GM21529 (cell line): ENCODE measurements around the gene RBBP4.

ENCODE experiments used
- ATAC-seq: cut with Tn5 transposase; IDR thresholded peaks from one replicate; pipeline ENCODE4 v1.9.1; 2021; ENCODE audit not compliant: unreplicated experiment

The RBBP4 gene

DNA sequence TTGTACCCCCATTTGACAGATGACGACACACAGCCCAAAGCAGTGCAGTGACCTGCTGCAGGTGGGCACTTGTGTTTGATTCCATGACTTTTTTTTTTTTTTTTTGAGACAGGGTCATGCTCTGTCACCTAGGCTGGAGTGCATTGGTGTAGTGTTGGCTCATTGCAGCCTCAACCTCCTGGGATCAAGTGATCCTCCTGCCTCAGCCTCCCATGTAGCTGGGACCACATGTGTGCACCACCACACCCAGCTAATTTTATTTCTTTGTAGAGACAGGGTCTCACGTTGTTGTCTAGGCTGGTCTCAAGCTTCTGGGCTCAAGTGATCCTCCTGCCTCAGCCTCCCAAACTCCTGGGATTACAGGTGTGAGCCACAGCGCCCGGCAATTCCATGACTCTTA is 66.5 kb downstream of the RBBP4 start:
- ATAC-seq, result no peak

DNA sequence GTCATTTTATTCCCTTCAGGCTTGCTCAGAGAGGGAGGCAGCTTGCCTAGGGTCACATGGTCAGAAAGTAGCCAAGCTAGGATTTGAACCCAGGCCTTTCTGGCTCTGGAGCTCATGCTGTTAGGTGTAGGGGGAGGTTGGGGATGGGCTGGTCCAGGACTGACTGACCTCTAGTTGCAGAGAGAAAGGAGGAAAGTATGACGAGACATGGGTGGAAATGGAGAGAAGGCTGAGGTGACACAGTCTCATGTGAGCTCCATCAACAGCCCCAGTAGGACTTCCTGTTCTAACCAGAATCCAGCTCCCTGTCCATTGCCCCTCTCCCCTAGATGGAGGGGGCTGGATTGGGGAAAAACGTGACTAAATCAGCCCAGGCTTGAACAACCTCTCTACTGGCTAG is 67.0 kb downstream of the RBBP4 start:
- no peak for ATAC-seq

DNA sequence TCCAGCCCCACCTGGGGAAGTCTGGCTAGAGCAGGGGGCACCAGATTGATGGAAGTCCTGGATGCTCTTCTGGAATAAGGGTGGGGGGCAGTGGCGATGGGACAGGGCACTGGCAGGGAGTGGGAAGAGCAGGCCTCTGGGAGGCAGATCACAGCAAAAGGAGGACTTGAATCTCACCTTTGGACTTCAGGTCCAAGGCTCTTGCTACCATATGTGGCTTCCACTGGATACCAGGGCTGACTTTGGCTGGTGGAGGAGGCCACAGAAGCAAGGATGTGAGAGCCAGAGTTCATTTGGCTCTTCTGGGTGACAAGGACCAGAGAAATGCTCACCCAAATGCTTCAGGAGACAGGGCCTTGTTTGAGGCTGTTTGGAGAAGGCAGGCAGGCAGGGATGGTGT is 67.5 kb downstream of the RBBP4 start:
- ATAC-seq, result no peak

DNA sequence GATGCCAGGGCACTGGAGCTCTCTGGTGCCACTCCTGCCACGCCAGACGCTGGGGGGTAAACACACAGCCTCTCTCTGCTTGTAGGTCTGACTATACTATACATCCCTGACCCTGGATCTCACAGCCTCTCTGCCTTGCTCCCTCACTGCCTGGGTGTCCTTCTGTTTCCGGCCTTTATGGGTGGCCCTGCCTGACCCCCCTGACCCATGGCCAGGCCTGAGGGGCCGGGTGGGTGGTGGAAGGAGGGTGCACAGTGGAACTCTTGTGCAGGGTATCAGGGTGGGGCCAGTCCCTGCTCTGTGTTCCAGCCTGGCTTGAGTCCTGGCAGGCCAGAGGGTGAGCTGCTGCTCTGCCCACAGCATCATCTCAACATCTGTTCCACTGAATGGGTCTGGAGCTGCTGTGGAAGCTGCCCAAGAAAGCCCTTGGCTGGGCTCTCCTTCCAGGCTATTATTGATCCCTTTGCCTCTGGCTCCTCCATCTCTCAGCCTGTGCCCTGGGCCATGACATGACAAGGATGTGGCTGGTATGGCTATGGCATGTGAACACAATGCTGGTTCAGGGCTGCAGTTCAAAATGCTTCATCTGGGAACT is 68.8 kb downstream of the RBBP4 start:
- ATAC-seq, result no peak

DNA sequence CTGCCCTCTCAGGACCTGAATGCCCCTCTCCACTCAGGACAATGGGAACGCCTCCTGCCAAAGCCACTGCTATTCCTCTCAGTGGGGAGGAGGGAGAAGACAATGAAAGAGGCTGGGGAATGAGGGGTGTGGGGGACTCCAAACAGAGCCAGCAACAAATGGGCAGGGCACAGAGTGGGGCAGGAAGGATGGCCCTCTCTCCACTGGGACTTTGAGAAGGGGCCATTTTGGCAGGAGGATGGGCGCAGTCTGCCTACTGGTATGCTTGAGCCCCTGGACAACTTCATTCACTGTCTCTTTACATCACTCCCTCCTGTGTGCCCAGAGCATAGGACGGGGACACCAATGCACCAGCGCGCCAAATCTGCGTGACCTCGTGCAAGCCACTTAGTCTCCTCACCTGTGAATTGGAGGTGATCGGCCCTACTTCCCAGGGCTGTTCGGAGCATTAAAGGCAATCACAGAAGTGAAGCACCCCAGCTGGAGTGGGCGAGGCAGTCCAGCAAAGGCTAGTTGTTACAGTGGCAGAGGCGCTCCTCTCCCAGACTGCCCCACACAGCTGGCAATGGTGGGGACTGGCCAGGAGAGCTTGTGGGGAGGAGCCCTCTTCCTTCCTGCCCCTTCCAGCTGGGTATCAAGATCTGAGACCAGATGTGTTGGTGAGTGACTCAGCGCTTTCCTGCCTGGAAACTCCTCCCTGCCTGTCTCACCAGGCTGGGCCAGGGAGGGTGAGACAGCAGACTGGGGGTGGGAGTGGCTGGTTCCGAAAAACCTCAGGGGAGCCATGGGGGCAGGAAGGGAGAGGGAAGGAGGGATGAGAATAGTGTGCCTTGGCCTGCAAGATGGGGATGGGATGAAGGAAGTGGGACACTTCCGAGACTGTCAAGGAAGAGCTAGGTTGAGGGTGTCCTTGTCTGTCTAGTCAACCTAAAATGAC is 73.9 kb downstream of the RBBP4 start:
- no peak for ATAC-seq

DNA sequence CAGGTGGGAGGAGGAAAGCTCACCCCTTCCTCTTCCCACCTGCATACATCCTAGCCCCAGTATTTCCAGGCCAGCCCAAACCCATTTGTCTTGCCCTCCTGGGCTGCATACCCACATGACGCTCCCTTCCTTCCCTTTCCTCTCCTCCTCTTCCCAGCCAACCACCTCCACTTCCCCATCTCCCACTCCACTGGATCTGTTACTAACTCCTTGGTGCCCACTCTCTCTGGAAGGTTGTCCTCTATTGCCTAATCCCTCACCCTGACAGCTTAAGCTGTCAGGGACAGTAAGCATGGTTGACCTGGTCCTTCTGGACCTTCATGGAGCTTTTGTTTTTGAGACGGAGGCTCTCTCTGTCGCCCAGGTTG is 74.6 kb downstream of the RBBP4 start:
- ATAC-seq, result no peak

DNA sequence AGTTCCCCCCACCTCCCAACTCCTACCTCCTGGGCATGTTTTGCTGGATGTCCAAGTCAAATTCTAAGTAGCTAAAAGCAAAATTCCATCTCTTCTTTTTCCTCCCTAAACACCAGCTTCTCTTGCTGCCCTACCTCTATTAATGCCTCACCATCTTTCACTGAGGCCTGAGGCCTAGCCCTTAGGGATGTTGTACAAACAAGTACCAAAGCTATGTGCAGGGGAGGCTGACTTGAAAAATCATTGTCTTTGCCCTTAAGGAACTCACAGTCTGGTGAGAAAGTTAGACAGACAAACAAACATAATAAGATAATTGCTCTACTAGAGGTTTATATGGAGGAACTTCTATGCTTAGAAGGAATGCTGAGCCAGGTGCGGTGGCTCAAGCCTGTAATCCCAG is 76.9 kb downstream of the RBBP4 start:
- no peak for ATAC-seq

DNA sequence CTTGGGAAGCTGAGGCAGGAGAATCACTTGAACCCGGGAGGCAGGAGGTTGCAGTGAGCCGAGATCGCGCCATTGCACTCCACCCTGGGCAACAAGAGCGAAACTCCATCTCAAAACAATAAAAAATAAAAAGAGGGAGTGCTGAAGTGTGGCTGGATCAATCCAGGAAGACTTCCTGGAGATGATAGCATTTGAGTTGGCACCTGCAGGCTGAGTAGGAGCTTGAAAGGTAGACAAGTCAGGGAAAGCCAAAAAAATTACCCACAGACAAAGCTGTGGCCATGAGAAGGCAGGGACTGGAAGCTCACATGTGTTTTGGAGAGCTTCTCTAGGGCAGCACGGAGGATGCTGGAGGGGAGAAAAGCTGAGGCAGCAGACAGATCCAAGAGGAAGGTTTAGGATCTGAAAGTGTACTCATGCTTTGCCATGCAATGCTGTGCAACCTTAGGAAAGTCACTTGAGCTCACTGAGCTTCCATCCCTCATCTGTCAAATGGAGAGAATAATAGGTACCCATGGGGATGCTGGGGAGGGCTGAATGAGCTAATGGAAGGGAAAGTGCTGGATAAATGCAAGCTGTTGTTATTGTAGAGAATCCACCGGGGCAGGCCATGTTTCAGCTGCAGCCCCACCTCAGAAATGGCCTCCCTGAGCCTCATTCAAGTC is 77.5 kb downstream of the RBBP4 start:
- ATAC-seq, result no peak

DNA sequence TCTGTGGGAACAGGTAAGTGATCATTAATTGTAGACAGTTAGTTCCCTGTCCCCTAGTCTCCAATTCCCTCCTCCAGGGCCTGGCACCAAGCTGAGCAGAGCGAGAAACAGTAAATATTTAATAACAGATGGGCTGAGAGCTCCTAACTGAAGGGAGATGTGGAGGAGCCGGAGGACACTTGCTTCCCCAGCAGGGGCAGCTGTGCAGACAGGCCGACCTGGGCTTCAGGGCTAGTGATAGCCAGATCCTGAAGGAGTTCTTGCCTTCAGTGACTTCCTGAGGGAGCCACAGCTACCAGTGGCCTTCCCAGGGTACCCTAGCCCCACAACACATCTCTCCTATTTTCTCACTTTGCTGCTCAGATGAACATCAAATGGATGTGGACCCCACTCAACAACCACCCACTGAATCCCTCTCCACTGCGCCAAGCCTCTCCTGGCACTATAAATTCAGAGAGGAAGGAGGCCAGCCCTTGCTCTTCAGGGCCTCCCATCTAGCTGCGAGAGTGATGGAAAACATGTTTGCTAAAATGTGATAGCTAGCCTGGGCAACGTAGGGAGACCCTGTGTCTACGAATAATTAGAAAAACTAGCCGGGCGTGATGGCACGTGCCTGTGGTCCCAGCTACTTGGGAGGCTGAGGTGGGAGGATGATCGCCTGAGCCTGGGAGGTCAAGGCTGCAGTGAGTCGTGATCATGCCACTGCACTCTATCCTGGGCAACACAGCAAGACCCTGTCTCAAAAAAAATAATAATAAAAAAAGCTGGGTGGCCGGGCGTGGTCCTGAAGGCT is 78.4 kb downstream of the RBBP4 start:
- ATAC-seq, result no peak

DNA sequence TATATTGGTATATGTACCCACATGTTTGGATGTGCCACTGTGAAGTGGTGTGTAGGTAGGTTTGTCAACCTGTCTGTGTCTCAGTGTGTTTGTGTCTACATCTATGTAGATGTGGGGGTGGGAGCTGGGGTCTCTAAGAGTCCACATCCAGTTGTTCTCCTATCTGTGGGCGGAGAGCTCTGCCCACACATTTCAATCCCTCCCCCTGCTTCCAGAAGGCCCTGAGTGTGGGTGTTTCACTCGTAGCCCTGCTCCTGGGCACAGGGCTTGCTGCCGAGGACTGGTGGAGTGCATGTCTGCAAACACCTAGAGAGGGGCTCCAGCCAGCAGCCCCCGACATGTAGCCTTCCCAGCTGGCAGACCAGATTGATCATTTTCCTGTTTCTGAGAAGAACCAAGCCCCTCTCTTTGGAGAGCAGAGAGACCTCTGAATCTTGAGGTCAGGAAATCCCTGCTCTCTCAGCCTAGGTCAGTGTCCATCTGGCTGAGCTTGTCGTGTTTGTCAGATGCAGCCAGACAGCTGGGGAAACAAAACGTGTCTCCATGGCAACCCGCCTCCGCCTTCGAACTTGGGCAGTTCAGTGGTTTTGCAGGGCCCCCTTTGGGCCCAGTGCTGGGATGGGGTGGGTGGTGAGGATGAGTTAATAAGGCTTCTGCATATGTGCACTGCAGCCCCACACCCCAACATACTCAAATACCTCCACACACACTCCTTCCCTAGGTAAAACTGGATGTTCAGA is 82.7 kb downstream of the RBBP4 start:
- ATAC-seq, result no peak
